ENCODE results near the gene SRR.
A peak's percentile ranks its signal among the peaks of the same experiment; 100 is the strongest.

The SRR gene

GRCh38 chr17:2357931-2358434, 54.2 kb downstream of the SRR start:
- Histone ChIP-seq H3K27me3 (ENCODE audit: control insufficient read depth, insufficient read depth, low read length) (no peaks in the 10 kb centered on the region), H3K36me3 (ENCODE audit: control insufficient read depth, insufficient read depth, low read length) (peaks cover 8% of the 10 kb centered on the region), H3K9me3 (ENCODE audit: control insufficient read depth, insufficient read depth, low read length) (no peaks in the 10 kb centered on the region), H3K4me3 (ENCODE audit: low read depth, low read length) (no peak overlapping the region), H3K4me1 (ENCODE audit: control insufficient read depth, insufficient read depth, low read length) (no peaks in the 10 kb centered on the region), H3K9ac (ENCODE audit: low read depth, low read length) (no peak overlapping the region)

GRCh38 chr17:2361010-2361760, 57.4 kb downstream of the SRR start:
- Histone ChIP-seq H3K27me3 (ENCODE audit: control insufficient read depth, insufficient read depth, low read length) (no peaks in the 10 kb centered on the region), H3K36me3 (ENCODE audit: control insufficient read depth, insufficient read depth, low read length) (peaks cover 28% of the 10 kb centered on the region), H3K9me3 (ENCODE audit: control insufficient read depth, insufficient read depth, low read length) (no peaks in the 10 kb centered on the region), H3K9ac (ENCODE audit: low read depth, low read length) (no peak overlapping the region), H3K4me1 (ENCODE audit: control insufficient read depth, insufficient read depth, low read length) (no peaks in the 10 kb centered on the region), H3K4me3 (ENCODE audit: low read depth, low read length) (no peak overlapping the region)

- Histone ChIP-seq H3K9ac (ENCODE audit: low read depth, low read length) (no peak overlapping the region), H3K4me1 (ENCODE audit: control insufficient read depth, insufficient read depth, low read length) (no peaks in the 10 kb centered on the region), H3K9me3 (ENCODE audit: control insufficient read depth, insufficient read depth, low read length) (no peaks in the 10 kb centered on the region), H3K4me3 (ENCODE audit: low read depth, low read length) (no peak overlapping the region), H3K36me3 (ENCODE audit: control insufficient read depth, insufficient read depth, low read length) (peaks cover 32% of the 10 kb centered on the region), H3K27me3 (ENCODE audit: control insufficient read depth, insufficient read depth, low read length) (no peaks in the 10 kb centered on the region)
Observed at GRCh38 chr17:2362016-2362415, 58.3 kb downstream of the SRR start.

- H3K27me3 ChIP-seq (ENCODE audit: control insufficient read depth, insufficient read depth, low read length): no peaks in the 10 kb centered on the region
Observed at GRCh38 chr17:2362416-2362815, 58.7 kb downstream of the SRR start.

GRCh38 chr17:2362881-2363280, 59.1 kb downstream of the SRR start:
- no peaks in the 10 kb centered on the region for H3K27me3 ChIP-seq (ENCODE audit: control insufficient read depth, insufficient read depth, low read length)
- H3K9ac ChIP-seq (ENCODE audit: low read depth, low read length): no peak overlapping the region
- no peak overlapping the region for H3K4me3 ChIP-seq (ENCODE audit: low read depth, low read length)
- peaks cover 34% of the 10 kb centered on the region for H3K36me3 ChIP-seq (ENCODE audit: control insufficient read depth, insufficient read depth, low read length)
- H3K9me3 ChIP-seq (ENCODE audit: control insufficient read depth, insufficient read depth, low read length): no peaks in the 10 kb centered on the region
- no peaks in the 10 kb centered on the region for H3K4me1 ChIP-seq (ENCODE audit: control insufficient read depth, insufficient read depth, low read length)

More at GRCh38 chr17:2362416-2362815, 58.7 kb downstream of the SRR start:
- Histone ChIP-seq H3K36me3 (ENCODE audit: control insufficient read depth, insufficient read depth, low read length) (peaks cover 32% of the 10 kb centered on the region), H3K9ac (ENCODE audit: low read depth, low read length) (no peak overlapping the region), H3K4me3 (ENCODE audit: low read depth, low read length) (no peak overlapping the region), H3K9me3 (ENCODE audit: control insufficient read depth, insufficient read depth, low read length) (no peaks in the 10 kb centered on the region), H3K4me1 (ENCODE audit: control insufficient read depth, insufficient read depth, low read length) (no peaks in the 10 kb centered on the region)

- H3K9me3 ChIP-seq (ENCODE audit: control insufficient read depth, insufficient read depth, low read length): no peaks in the 10 kb centered on the region
- H3K9ac ChIP-seq (ENCODE audit: low read depth, low read length): no peak overlapping the region
- H3K4me3 ChIP-seq (ENCODE audit: low read depth, low read length): no peak overlapping the region
- H3K27me3 ChIP-seq (ENCODE audit: control insufficient read depth, insufficient read depth, low read length): no peaks in the 10 kb centered on the region
- H3K36me3 ChIP-seq (ENCODE audit: control insufficient read depth, insufficient read depth, low read length): peaks cover 36% of the 10 kb centered on the region
- H3K4me1 ChIP-seq (ENCODE audit: control insufficient read depth, insufficient read depth, low read length): no peaks in the 10 kb centered on the region
Observed at GRCh38 chr17:2363318-2363717, 59.6 kb downstream of the SRR start.

GRCh38 chr17:2363851-2364762, 60.4 kb downstream of the SRR start:
- no peak overlapping the region for H3K9ac ChIP-seq (ENCODE audit: low read depth, low read length)
- no peaks in the 10 kb centered on the region for H3K4me1 ChIP-seq (ENCODE audit: control insufficient read depth, insufficient read depth, low read length)
- no peaks in the 10 kb centered on the region for H3K9me3 ChIP-seq (ENCODE audit: control insufficient read depth, insufficient read depth, low read length)
- H3K36me3 ChIP-seq (ENCODE audit: control insufficient read depth, insufficient read depth, low read length): peaks cover 36% of the 10 kb centered on the region
- no peak overlapping the region for H3K4me3 ChIP-seq (ENCODE audit: low read depth, low read length)
- H3K27me3 ChIP-seq (ENCODE audit: control insufficient read depth, insufficient read depth, low read length): no peaks in the 10 kb centered on the region

- H3K9me3 ChIP-seq (ENCODE audit: control insufficient read depth, insufficient read depth, low read length): no peaks in the 10 kb centered on the region
- no peaks in the 10 kb centered on the region for H3K27me3 ChIP-seq (ENCODE audit: control insufficient read depth, insufficient read depth, low read length)
- peaks cover 36% of the 10 kb centered on the region for H3K36me3 ChIP-seq (ENCODE audit: control insufficient read depth, insufficient read depth, low read length)
- no peaks in the 10 kb centered on the region for H3K4me1 ChIP-seq (ENCODE audit: control insufficient read depth, insufficient read depth, low read length)
- H3K4me3 ChIP-seq (ENCODE audit: low read depth, low read length): no peak overlapping the region
- H3K9ac ChIP-seq (ENCODE audit: low read depth, low read length): no peak overlapping the region
Observed at GRCh38 chr17:2364763-2365116, 61.0 kb downstream of the SRR start.

- no peak overlapping the region for H3K4me3 ChIP-seq (ENCODE audit: low read depth, low read length)
- no peak overlapping the region for H3K9ac ChIP-seq (ENCODE audit: low read depth, low read length)
- no peaks in the 10 kb centered on the region for H3K27me3 ChIP-seq (ENCODE audit: control insufficient read depth, insufficient read depth, low read length)
- no peaks in the 10 kb centered on the region for H3K4me1 ChIP-seq (ENCODE audit: control insufficient read depth, insufficient read depth, low read length)
- H3K36me3 ChIP-seq (ENCODE audit: control insufficient read depth, insufficient read depth, low read length): peaks cover 36% of the 10 kb centered on the region
- H3K9me3 ChIP-seq (ENCODE audit: control insufficient read depth, insufficient read depth, low read length): no peaks in the 10 kb centered on the region
Observed at GRCh38 chr17:2365132-2365531, 61.4 kb downstream of the SRR start.

- Histone ChIP-seq H3K4me3 (ENCODE audit: low read depth, low read length) (no peak overlapping the region), H3K36me3 (ENCODE audit: control insufficient read depth, insufficient read depth, low read length) (peaks cover 36% of the 10 kb centered on the region), H3K9me3 (ENCODE audit: control insufficient read depth, insufficient read depth, low read length) (no peaks in the 10 kb centered on the region), H3K27me3 (ENCODE audit: control insufficient read depth, insufficient read depth, low read length) (no peaks in the 10 kb centered on the region), H3K9ac (ENCODE audit: low read depth, low read length) (no peak overlapping the region), H3K4me1 (ENCODE audit: control insufficient read depth, insufficient read depth, low read length) (no peaks in the 10 kb centered on the region)
Observed at GRCh38 chr17:2366747-2367494, 63.2 kb downstream of the SRR start.

GRCh38 chr17:2368359-2368758, 64.6 kb downstream of the SRR start:
- no peaks in the 10 kb centered on the region for H3K4me1 ChIP-seq (ENCODE audit: control insufficient read depth, insufficient read depth, low read length)
- H3K36me3 ChIP-seq (ENCODE audit: control insufficient read depth, insufficient read depth, low read length): peaks cover 36% of the 10 kb centered on the region
- H3K9ac ChIP-seq (ENCODE audit: low read depth, low read length): peak overlapping the region; percentile 37
- no peak overlapping the region for H3K4me3 ChIP-seq (ENCODE audit: low read depth, low read length)
- H3K27me3 ChIP-seq (ENCODE audit: control insufficient read depth, insufficient read depth, low read length): no peaks in the 10 kb centered on the region
- H3K9me3 ChIP-seq (ENCODE audit: control insufficient read depth, insufficient read depth, low read length): no peaks in the 10 kb centered on the region

Data from iPS-15b (cell line).